NCI-H146 treated with DMSO at 0.1 percent for 48 hours (cell line): ENCODE data around the gene KLHL25.

Experiments used
- DNase-seq: peaks from one replicate; lab custom pipeline; 2025; ENCODE audit not compliant: unreplicated experiment; lab: John Stamatoyannopoulos, UW

KLHL25 gene

DNA sequence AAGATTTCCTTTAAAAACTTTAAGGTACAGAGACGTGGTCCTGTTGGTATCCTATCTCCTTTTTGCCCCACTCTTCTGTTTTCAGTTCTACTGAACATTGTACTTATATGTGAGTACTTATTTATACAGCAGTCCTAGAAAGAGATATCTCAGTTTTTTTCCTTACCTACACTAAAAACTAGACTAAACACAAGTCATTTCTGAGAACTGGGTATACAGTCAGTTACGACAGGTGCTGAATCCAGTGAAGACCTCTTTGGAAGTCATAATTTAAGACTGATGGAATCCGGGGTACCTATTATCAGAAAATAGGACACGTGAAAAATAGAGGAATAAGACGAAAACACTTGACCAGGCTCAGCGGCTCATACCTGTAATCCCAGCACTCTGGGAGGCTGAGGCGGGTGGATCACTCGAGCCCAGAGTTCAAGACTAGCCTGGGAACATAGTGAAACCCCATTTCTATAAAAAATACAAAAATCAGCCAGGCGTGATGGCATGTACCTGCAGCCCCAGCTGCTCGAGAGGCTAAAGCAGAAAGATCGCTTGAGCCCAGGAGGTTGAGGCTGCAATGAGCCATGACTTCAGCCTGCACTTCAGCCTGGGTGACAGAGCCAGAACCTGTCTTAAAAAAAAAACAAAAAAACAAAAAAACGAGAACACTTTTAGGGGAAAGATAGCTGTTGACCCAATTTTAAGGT, 76.3 kb downstream of the KLHL25 start:
- no peak for DNase-seq

DNA sequence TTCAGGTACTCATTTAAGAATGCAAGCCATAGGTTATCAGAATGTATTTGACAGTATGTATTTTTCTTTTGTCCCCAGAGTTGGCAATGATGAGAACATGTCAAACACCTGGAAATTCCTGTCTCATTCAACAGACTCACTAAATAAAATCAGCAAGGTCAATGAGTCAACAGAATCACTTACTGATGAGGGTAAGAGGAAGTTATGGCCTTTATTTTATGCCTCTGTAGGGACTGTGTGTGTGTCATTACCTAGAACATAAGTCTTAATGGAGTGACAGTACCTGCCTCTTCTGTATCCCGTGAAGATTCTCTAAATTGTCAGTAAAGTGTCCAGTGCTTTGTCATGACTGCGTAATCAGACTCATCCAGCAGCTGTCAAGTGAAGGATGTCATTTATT, 77.5 kb downstream of the KLHL25 start:
- no peak for DNase-seq

DNA sequence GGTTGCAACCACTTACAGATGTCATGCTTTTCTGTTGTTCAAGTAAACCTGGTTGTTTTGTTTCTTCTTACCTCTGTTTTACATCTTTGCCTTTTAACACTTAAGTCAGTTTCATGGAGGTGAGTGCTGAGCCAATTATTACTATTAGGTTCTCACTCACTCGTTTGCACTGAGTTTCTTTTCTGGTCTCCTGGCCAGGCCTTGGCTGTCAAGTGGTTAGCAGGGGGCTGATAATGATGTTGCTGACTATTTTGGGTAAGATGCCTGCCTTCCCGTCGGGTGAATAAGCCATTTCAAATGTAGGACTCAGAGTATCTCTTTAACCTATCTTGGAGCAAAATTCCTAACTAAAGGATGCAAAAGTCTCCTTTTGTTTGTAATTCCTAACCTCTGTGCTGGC, 78.5 kb downstream of the KLHL25 start:
- DNase-seq = no peak

DNA sequence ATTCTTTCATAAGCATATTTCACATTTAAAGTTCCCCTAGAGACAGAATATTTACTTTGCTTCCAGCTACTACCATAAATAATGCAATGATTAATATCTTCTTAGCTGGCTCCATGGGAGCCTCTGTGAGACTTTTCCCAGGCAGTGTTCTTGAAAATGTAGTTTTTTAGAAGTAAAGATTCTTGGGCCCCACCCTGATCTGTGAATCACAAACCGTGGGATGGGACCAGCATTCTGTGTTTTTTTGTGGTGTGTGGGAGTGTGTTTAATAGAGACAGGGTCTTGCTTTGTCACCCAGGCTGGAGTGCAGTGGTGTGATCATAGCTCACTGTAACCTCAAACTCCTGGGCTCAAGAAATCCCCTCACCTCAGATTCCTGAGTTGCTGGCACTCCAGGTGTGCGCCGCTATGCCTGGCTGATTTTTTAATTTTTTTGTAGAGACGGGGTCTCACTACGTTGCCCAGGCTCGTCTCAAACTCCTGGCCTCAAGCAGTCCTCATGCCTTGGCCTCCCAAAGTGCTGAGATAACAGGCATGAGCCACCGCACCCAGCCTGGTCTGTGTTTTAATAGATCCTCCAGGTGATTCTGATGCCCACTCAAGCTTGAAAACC, 83.0 kb downstream of the KLHL25 start:
- no peak for DNase-seq

DNA sequence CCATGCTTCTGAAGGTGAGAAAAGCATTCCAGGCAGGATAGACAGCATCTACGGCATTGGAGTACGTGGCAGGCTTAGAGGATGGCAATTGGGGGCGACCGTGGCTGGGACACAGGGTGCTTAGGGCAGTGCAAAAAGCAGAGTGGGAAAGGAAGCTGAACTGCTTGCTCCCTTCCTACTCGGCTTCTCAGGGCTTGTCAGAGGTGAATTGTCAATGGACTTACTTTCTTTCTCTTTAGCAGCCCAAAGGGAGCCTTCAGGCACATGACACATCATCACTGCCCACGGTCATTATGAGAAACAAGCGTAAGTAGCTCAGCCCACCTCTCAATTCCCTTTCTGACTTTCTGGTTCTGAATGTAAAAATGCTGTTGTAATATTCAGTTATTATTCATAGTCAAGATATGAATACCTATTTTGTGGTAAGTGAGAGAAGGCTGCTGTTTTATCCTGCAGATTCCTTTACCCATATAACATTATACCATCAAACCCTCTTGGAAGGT, 84.3 kb downstream of the KLHL25 start:
- DNase-seq = no peak
